ENCODE measurements around the gene STARD9.

Gene STARD9

GRCh38 chr15:42707873-42708544 is 132.6 kb downstream of the STARD9 start:
- no peak for DNase-seq (ENCODE audit: low read depth)

GRCh38 chr15:42710662-42711061 is 135.3 kb downstream of the STARD9 start:
- TF ChIP-seq, protein P1, sequence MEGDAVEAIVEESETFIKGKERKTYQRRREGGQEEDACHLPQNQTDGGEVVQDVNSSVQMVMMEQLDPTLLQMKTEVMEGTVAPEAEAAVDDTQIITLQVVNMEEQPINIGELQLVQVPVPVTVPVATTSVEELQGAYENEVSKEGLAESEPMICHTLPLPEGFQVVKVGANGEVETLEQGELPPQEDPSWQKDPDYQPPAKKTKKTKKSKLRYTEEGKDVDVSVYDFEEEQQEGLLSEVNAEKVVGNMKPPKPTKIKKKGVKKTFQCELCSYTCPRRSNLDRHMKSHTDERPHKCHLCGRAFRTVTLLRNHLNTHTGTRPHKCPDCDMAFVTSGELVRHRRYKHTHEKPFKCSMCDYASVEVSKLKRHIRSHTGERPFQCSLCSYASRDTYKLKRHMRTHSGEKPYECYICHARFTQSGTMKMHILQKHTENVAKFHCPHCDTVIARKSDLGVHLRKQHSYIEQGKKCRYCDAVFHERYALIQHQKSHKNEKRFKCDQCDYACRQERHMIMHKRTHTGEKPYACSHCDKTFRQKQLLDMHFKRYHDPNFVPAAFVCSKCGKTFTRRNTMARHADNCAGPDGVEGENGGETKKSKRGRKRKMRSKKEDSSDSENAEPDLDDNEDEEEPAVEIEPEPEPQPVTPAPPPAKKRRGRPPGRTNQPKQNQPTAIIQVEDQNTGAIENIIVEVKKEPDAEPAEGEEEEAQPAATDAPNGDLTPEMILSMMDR (IDR thresholded peaks at IDR 0.05; ENCODE audit: low read depth, low read length): no peak
- TF ChIP-seq POLR2A (IDR thresholded peaks at IDR 0.05; ENCODE audit: extremely low read depth, insufficient read length) (no peak), MAX (IDR thresholded peaks at IDR 0.05; ENCODE audit: low read depth, low read length) (no peak), MYC (IDR thresholded peaks at IDR 0.05; ENCODE audit: low read depth, low read length) (no peak)
- DNase-seq (ENCODE audit: low read depth): no peak
- H3K4me3 ChIP-seq (ENCODE audit: low read depth, low read length): no peak overlapping the region

More at GRCh38 chr15:42707873-42708544, 132.6 kb downstream of the STARD9 start:
- no peak overlapping the region for H3K4me3 ChIP-seq (ENCODE audit: low read depth, low read length)
- TF ChIP-seq MYC (IDR thresholded peaks at IDR 0.05; ENCODE audit: low read depth, low read length): no peak
- TF ChIP-seq, protein P1 (IDR thresholded peaks at IDR 0.05; ENCODE audit: low read depth, low read length): no peak
- no peak for TF ChIP-seq POLR2A (IDR thresholded peaks at IDR 0.05; ENCODE audit: extremely low read depth, insufficient read length)
- TF ChIP-seq MAX (IDR thresholded peaks at IDR 0.05; ENCODE audit: low read depth, low read length): no peak

DNA sequence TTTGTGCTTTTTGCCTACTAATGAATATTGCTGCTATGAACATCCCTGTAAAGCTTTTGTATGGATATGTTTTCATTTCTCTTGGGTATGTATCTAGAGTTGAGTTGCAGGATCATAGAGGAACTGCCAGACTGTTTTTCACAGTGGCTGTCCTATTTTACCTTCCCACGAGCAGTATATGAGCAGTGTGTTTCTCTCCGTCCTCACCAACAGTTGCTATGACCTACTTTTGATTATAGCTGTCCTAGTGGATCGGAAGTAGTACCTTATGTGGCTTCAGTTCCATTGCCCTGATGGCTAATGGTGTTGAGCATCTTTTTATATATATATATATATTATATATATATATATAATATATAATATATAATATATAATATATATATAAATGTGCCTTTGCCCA is 136.3 kb downstream of the STARD9 start:
- TF ChIP-seq MAX (IDR thresholded peaks at IDR 0.05; ENCODE audit: low read depth, low read length) (no peak), MYC (IDR thresholded peaks at IDR 0.05; ENCODE audit: low read depth, low read length) (no peak), POLR2A (IDR thresholded peaks at IDR 0.05; ENCODE audit: extremely low read depth, insufficient read length) (no peak)
- TF ChIP-seq, protein P1 (IDR thresholded peaks at IDR 0.05; ENCODE audit: low read depth, low read length): no peak
- DNase-seq (ENCODE audit: low read depth): no peak
- no peak overlapping the region for H3K4me3 ChIP-seq (ENCODE audit: low read depth, low read length)

GRCh38 chr15:42712584-42712983 is 137.2 kb downstream of the STARD9 start:
- TF ChIP-seq, protein P1 (IDR thresholded peaks at IDR 0.05; ENCODE audit: low read depth, low read length): no peak
- TF ChIP-seq MAX (IDR thresholded peaks at IDR 0.05; ENCODE audit: low read depth, low read length): no peak
- no peak for TF ChIP-seq MYC (IDR thresholded peaks at IDR 0.05; ENCODE audit: low read depth, low read length)
- TF ChIP-seq POLR2A (IDR thresholded peaks at IDR 0.05; ENCODE audit: extremely low read depth, insufficient read length): no peak
- no peak overlapping the region for H3K4me3 ChIP-seq (ENCODE audit: low read depth, low read length)
- no peak for DNase-seq (ENCODE audit: low read depth)

DNA sequence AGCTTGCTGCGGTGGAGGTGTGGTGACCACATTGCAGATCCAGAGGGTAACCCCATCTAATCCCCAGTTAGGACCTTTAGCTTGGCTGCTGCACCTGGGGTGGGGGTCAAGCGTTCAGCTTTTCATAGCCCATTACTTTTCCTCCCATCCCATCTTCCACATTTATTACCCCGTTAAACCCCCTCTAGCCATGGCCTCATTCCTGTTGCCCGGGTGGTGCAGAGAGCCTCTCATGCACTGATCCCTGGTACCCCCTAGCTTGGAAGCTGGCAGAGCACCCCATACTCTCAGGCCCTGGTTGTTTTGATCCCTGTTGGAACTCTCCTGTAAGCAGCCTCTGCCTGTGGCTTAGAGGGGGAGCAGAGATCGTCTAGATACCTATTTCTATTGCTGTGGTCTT is 140.7 kb downstream of the STARD9 start:
- H3K4me3 ChIP-seq (ENCODE audit: low read depth, low read length): no peak overlapping the region
- DNase-seq (ENCODE audit: low read depth): no peak
- TF ChIP-seq POLR2A (IDR thresholded peaks at IDR 0.05; ENCODE audit: extremely low read depth, insufficient read length) (no peak), MYC (IDR thresholded peaks at IDR 0.05; ENCODE audit: low read depth, low read length) (no peak), MAX (IDR thresholded peaks at IDR 0.05; ENCODE audit: low read depth, low read length) (no peak)
- TF ChIP-seq, protein P1 (IDR thresholded peaks at IDR 0.05; ENCODE audit: low read depth, low read length): no peak
